K562 (cell line): ENCODE measurements around the gene DCXR. TPM values are rescaled to one million over a fixed set of nuclear protein-coding genes. Genes with fewer than 3 reads are reported as not detected.

Experiments
- CTCFL ChIP-seq: IDR thresholded peaks from 2 replicates; pipeline ENCODE4 v1.6.1; 2011; ENCODE audit warnings: borderline replicate concordance, low read depth, mild to moderate bottlenecking, moderate library complexity, low read length; ENCODE audit not compliant: insufficient read depth, poor library complexity, severe bottlenecking
- E2F1 ChIP-seq: sonication (generic); formaldehyde crosslinking; IDR thresholded peaks from 2 replicates; pipeline ENCODE4 v1.8.1; 2023; ENCODE audit warnings: mild to moderate bottlenecking, missing genetic modification reagents, moderate library complexity
- E2F4 ChIP-seq: sonication (generic); formaldehyde crosslinking; IDR thresholded peaks from 2 replicates; pipeline ENCODE4 v1.8.0; 2022; ENCODE audit warnings: mild to moderate bottlenecking, low read depth, missing genetic modification reagents
- EGR1 ChIP-seq: fragments of 450-650 bp; conservative IDR thresholded peaks from 2 replicates; pipeline ENCODE4 v1.6.1; 2017; ENCODE audit warnings: mild to moderate bottlenecking
- HDAC3 ChIP-seq: fragments of 450-650 bp; IDR thresholded peaks from 2 replicates; pipeline ENCODE4 v1.6.1; 2018; ENCODE audit warnings: borderline replicate concordance, mild to moderate bottlenecking, moderate library complexity; ENCODE audit not compliant: partially characterized antibody
- HDAC8 ChIP-seq: fragments of 450-650 bp; IDR thresholded peaks from 2 replicates; pipeline ENCODE4 v1.6.1; 2016; ENCODE audit warnings: mild to moderate bottlenecking, missing genetic modification characterization, moderate library complexity, missing compliant biosample characterization
- MITF ChIP-seq: IDR thresholded peaks from 2 replicates; pipeline ENCODE4 v1.6.1; 2014; ENCODE audit warnings: antibody characterized with exemption
- MNT ChIP-seq, 2 experiments: fragments of 450-650 bp; conservative IDR thresholded peaks; 2 replicates each; pipeline ENCODE4 v1.6.1; 2017; ENCODE audit warnings: mild to moderate bottlenecking in 2 of 2, moderate library complexity in 2 of 2
- MTA2 ChIP-seq: fragments of 450-650 bp; IDR thresholded peaks from 2 replicates; pipeline ENCODE4 v1.6.1; 2016; ENCODE audit warnings: low read depth
- NEUROD1 ChIP-seq: fragments of 150-350 bp; IDR thresholded peaks from 2 replicates; pipeline ENCODE4 v1.6.1; 2014; ENCODE audit warnings: borderline replicate concordance, low read length, low read depth; ENCODE audit not compliant: partially characterized antibody
- NR1H2 ChIP-seq: sonication (generic); formaldehyde crosslinking; IDR thresholded peaks from 2 replicates; pipeline ENCODE4 v1.4.0; 2020; ENCODE audit warnings: mild to moderate bottlenecking, missing genetic modification reagents
- POLR2G ChIP-seq: fragments of 200-400 bp; formaldehyde crosslinking; IDR thresholded peaks from 2 replicates; pipeline ENCODE4 v1.6.1; 2017; ENCODE audit warnings: low read depth, mild to moderate bottlenecking, antibody characterized with exemption, low read length, moderate library complexity
- PPARD ChIP-seq: fragments of 250-450 bp; sonication (Bioruptor Pico); IDR thresholded peaks from 2 replicates; pipeline ENCODE4 v1.8.0; 2022; ENCODE audit warnings: inconsistent platforms, mild to moderate bottlenecking, moderate library complexity
- PURB ChIP-seq: sonication (generic); formaldehyde crosslinking; IDR thresholded peaks from 2 replicates; pipeline ENCODE4 v1.9.0; 2021; ENCODE audit warnings: low read depth, mild to moderate bottlenecking, missing genetic modification reagents
- RBBP5 ChIP-seq: fragments of 200-600 bp; sonication (generic); IDR thresholded peaks from 2 replicates; pipeline ENCODE4 v1.6.1; 2012; ENCODE audit warnings: borderline replicate concordance, mild to moderate bottlenecking, low read length, control low read depth, inconsistent platforms; ENCODE audit not compliant: insufficient read depth, poor library complexity, severe bottlenecking
- SIN3B ChIP-seq: fragments of 450-650 bp; IDR thresholded peaks from 2 replicates; pipeline ENCODE4 v1.6.1; 2017; ENCODE audit warnings: low read depth, mild to moderate bottlenecking, moderate library complexity
- ZFX ChIP-seq: sonication (generic); formaldehyde crosslinking; IDR thresholded peaks from 2 replicates; pipeline ENCODE4 v1.8.0; 2022; ENCODE audit warnings: mild to moderate bottlenecking, missing genetic modification reagents, moderate library complexity
- ZNF146 ChIP-seq: IDR thresholded peaks from one replicate; pipeline ENCODE4 v1.6.1; 2018; ENCODE audit warnings: missing compliant biosample characterization; ENCODE audit not compliant: unreplicated experiment
- ZNF76 ChIP-seq: fragments of 250-450 bp; sonication (Bioruptor Pico); IDR thresholded peaks from 2 replicates; pipeline ENCODE4 v1.4.0; 2020; ENCODE audit warnings: mild to moderate bottlenecking, moderate library complexity, borderline replicate concordance
- polyA plus RNA-seq, 8 experiments: library from polyadenylated mRNA; depleted of rRNA in 4 of 8; stranded (reverse) in 5 of 8; unstranded in 3 of 8; fragments of >200 nt; fragmentation: Nextera tagmentation in 2 of 8; fragmentation: Illumina TruSeq in 1 of 8; extraction: Ambion mirVana in 2 of 8; extraction: Trizol in 1 of 8; gene quantifications; 2 replicates each; pipeline versions ENCODE4 v1.2.1 to v1.2.3, GENCODE V29; 2011 to 2014; ENCODE audit warnings: inconsistent platforms in 1 of 8, missing spikeins in 1 of 8
- total RNA-seq, 7 experiments: library from RNA; depleted of rRNA in 6 of 7; stranded (reverse); fragments of >200 nt in 6 of 7; fragmentation: Illumina TruSeq in 2 of 7; extraction: Trizol in 2 of 7; gene quantifications; 2 replicates each; pipeline versions ENCODE4 v1.2.1 to v1.2.3, GENCODE V29; 2011 to 2021; ENCODE audit warnings: low replicate concordance in 1 of 7

DCXR gene
- total and polyA plus RNA-seq, 9 of the 15 experiments (the other 6 are each of a cell fraction or from before 2014, with no cell fraction given) = 21.3 to 274 (median 156) TPM

GRCh38 chr17:82023447-82024241 is 13.9 kb downstream of the DCXR start (continued):
- TF ChIP-seq MITF = no peak
- no peak for TF ChIP-seq E2F1 (CRISPR knock-in tag)
- TF ChIP-seq ZNF76 = no peak
- no peak; the same call in 1 of the 2 replicates for TF ChIP-seq SIN3B
- no peak for TF ChIP-seq HDAC8 (tag)
- peak; percentile 48 for TF ChIP-seq POLR2G
- no peak for TF ChIP-seq ZNF146 (CRISPR knock-in tag)
- TF ChIP-seq NEUROD1 = no peak
- no peak for TF ChIP-seq NR1H2 (CRISPR knock-in tag)
- no peak for TF ChIP-seq E2F4 (CRISPR knock-in tag)
- peak; percentile 60 for TF ChIP-seq ZFX (CRISPR knock-in tag)
- TF ChIP-seq RBBP5 = peak; percentile 67
- TF ChIP-seq PURB (CRISPR knock-in tag) = no peak
- no peak for TF ChIP-seq MTA2
- TF ChIP-seq PPARD (CRISPR knock-in tag) = no peak
- no peak for TF ChIP-seq HDAC3
- TF ChIP-seq CTCFL = no peak
- no peak for TF ChIP-seq EGR1
- TF ChIP-seq MNT (conservative IDR thresholded peaks at IDR 0.05) = peak in 1 of 2 experiments; percentile 7; a peak in 1 of 4 replicates
